Spleen (tissue), 11 donors: ENCODE measurements around the gene SPIRE1. TPM values are rescaled to one million over a fixed set of nuclear protein-coding genes. Genes with fewer than 3 reads are reported as not detected.

ENCODE experiments used
- DNase-seq: peaks from one replicate; pipeline ENCODE4 v3.0.0-alpha.2; 2020
- H3K27ac ChIP-seq, 8 donors: fragments of 200-600 bp; sonication (generic) in 7 of 8; 1 replicate in 4 of 8; 2 replicates in 4 of 8; pipeline versions ENCODE4 v1.5.0 to v1.8.0; 2016 to 2021; ENCODE audit warnings: inconsistent platforms in 4 of 8, mild to moderate bottlenecking in 4 of 8, moderate library complexity in 1 of 8
- H3K27me3 ChIP-seq, 7 donors: fragments of 200-600 bp; sonication (generic) in 6 of 7; replicated peaks in 1 of 7; 1 replicate in 4 of 7; 2 replicates in 3 of 7; pipeline versions ENCODE4 v1.5.0 to v1.8.0; 2016 to 2021; ENCODE audit warnings: inconsistent platforms in 3 of 7, mild to moderate bottlenecking in 1 of 7
- H3K36me3 ChIP-seq, 6 donors: fragments of 200-600 bp; sonication (generic) in 5 of 6; 1 replicate in 4 of 6; 2 replicates in 2 of 6; pipeline versions ENCODE4 v1.5.0 to v1.8.0; 2016 to 2021; ENCODE audit warnings: inconsistent platforms in 2 of 6
- H3K4me1 ChIP-seq, 6 donors: fragments of 200-600 bp; sonication (generic) in 5 of 6; 1 replicate in 3 of 6; 2 replicates in 3 of 6; pipeline versions ENCODE4 v1.5.0 to v1.8.0; 2016 to 2021; ENCODE audit warnings: inconsistent platforms in 3 of 6
- H3K4me3 ChIP-seq, 8 donors: fragments of 200-600 bp; sonication (generic) in 7 of 8; 1 replicate in 4 of 8; 2 replicates in 4 of 8; pipeline versions ENCODE4 v1.5.0 to v1.8.0; 2016 to 2021; ENCODE audit warnings: inconsistent platforms in 4 of 8, mild to moderate bottlenecking in 4 of 8, moderate library complexity in 2 of 8
- H3K9me3 ChIP-seq, 8 donors: fragments of 200-600 bp; sonication (generic) in 7 of 8; 1 replicate in 4 of 8; 2 replicates in 4 of 8; pipeline versions ENCODE4 v1.5.0 to v1.8.0; 2016 to 2021; ENCODE audit warnings: inconsistent platforms in 4 of 8
- CTCF ChIP-seq, 11 experiments: fragments of 200-600 bp in 7 of 11; fragments of 450-650 bp in 4 of 11; sonication (generic) in 4 of 11; IDR thresholded peaks in 8 of 11; conservative IDR thresholded peaks in 3 of 11; 1 replicate in 7 of 11; 2 replicates in 4 of 11; pipeline versions ENCODE4 v1.4.0 to v1.8.0; 2016 to 2021; ENCODE audit warnings: antibody characterized with exemption in 11 of 11, inconsistent platforms in 4 of 11, mild to moderate bottlenecking in 1 of 11
- POLR2A ChIP-seq, 3 donors: fragments of 450-650 bp; IDR thresholded peaks; one replicate each; pipeline ENCODE4 v1.5.1; 2017; ENCODE audit warnings: antibody characterized with exemption in 3 of 3, mild to moderate bottlenecking in 1 of 3
- POLR2AphosphoS5 ChIP-seq, 3 donors: sonication (generic); formaldehyde crosslinking; IDR thresholded peaks; one replicate each; pipeline ENCODE4 v1.5.1; 2017; ENCODE audit warnings: antibody characterized with exemption in 3 of 3
- WGBS, 5 donors: extraction: QIAGEN DNeasy Blood & Tissue Kit in 3 of 5; methylation state at CpG; one replicate each; pipeline versions ENCODE4 v1.1.5 to v1.1.7; 2013 to 2018; 5-methylcytosine and 5-hydroxymethylcytosine counted together
- intact Hi-C: fragments of 100-400 bp; cut with DNase I; formaldehyde crosslinking; loops from one replicate; pipeline ENCODE4 v1.15.0; 2023; ENCODE audit warnings: low total_unique reads
- polyA plus RNA-seq, 3 donors: library from polyadenylated mRNA; stranded (reverse); fragments of 200-250 nt; gene quantifications; one replicate each; pipeline ENCODE4 v1.2.1, GENCODE V29; 2013
- total RNA-seq, 7 donors: library from RNA; depleted of rRNA in 3 of 7; stranded (reverse); fragments of >200 nt in 3 of 7; fragmentation: NEBNext Ultra II Directional in 4 of 7; extraction: Animal tissue kit (Norgen Biotek cat#: 25700) in 4 of 7; gene quantifications; one replicate each; pipeline versions ENCODE4 v1.1.0 to v1.2.1, GENCODE V29; 2016 to 2021
- donor health status: healthy with polysubstance abuse.
- donor health status: DM: no; HTN: no; CAD: no; lungs with moderate emphysema.
- donor health status: DM: no; HTN: no; CAD: no.
- donor health status: Bipolar disorder and iron deficiency.
- donor health status: healthy.
- donor health status: DM: no; HTN: no; CAD: no.
- donor health status: DM: yes; HTN: yes; CAD: no.

SPIRE1 gene
- total and polyA plus RNA-seq, 10 donors, result 1.4 to 19.4 (median 11.1) TPM

- Histone ChIP-seq H3K4me1 (no peaks in the 10 kb centered on the region), H3K27ac (no peak overlapping the region), H3K36me3 (no peaks in the 10 kb centered on the region), H3K4me3 (no peak overlapping the region), H3K27me3 (no peaks in the 10 kb centered on the region), H3K9me3 (no peaks in the 10 kb centered on the region)
- intact Hi-C loops, result no loop called here
- TF ChIP-seq CTCF (IDR thresholded peaks at IDR 0.05 in 8 of 11, conservative IDR thresholded peaks at IDR 0.05 in 3 of 11) (no peak), POLR2AphosphoS5 (IDR thresholded peaks at IDR 0.05) (no peak), POLR2A (IDR thresholded peaks at IDR 0.05) (no peak)
- no peak for DNase-seq
- WGBS, 5 donors, result 62 to 79% (median 65%) methylated on average over 3 of the region's 3 CpGs
Measured at GRCh38 chr18:12638644-12639124, 19.2 kb downstream of the SPIRE1 start.

- no peaks in the 10 kb centered on the region for H3K36me3 ChIP-seq
- DNase-seq, result no peak
- H3K9me3 ChIP-seq, result no peaks in the 10 kb centered on the region
- no peaks in the 10 kb centered on the region for H3K27me3 ChIP-seq
- no peaks in the 10 kb centered on the region for H3K4me1 ChIP-seq
- no peak overlapping the region for H3K4me3 ChIP-seq
- H3K27ac ChIP-seq, result no peak overlapping the region
- WGBS, 5 donors, result 86 to 94% (median 92%) methylated on average over 4 of the region's 4 CpGs
- TF ChIP-seq POLR2AphosphoS5 (IDR thresholded peaks at IDR 0.05) (no peak), CTCF (IDR thresholded peaks at IDR 0.05 in 8 of 11, conservative IDR thresholded peaks at IDR 0.05 in 3 of 11) (no peak), POLR2A (IDR thresholded peaks at IDR 0.05) (no peak)
- intact Hi-C loops, result no loop called here
Measured at GRCh38 chr18:12637901-12638643, 19.8 kb downstream of the SPIRE1 start.

GRCh38 chr18:12637393-12637792 lies 20.5 kb downstream of the SPIRE1 start:
- Histone ChIP-seq H3K27me3 (no peaks in the 10 kb centered on the region), H3K4me3 (no peak overlapping the region), H3K4me1 (no peaks in the 10 kb centered on the region), H3K27ac (no peak overlapping the region), H3K9me3 (no peaks in the 10 kb centered on the region), H3K36me3 (no peaks in the 10 kb centered on the region)
- intact Hi-C loops, result no loop called here
- WGBS, 5 donors, result 82 to 89% (median 85%) methylated on average over 3 of the region's 3 CpGs
- TF ChIP-seq CTCF (IDR thresholded peaks at IDR 0.05 in 8 of 11, conservative IDR thresholded peaks at IDR 0.05 in 3 of 11), result no peak
- TF ChIP-seq POLR2A (IDR thresholded peaks at IDR 0.05), result no peak
- no peak for TF ChIP-seq POLR2AphosphoS5 (IDR thresholded peaks at IDR 0.05)
- DNase-seq, result no peak

GRCh38 chr18:12631831-12632477 lies 26.0 kb downstream of the SPIRE1 start:
- no peak for DNase-seq
- no peaks in the 10 kb centered on the region for H3K36me3 ChIP-seq
- no peaks in the 10 kb centered on the region for H3K27me3 ChIP-seq
- H3K4me3 ChIP-seq, result no peak overlapping the region
- peaks cover 0 to 6% (median 0%) of the 10 kb centered on the region in 8 donors for H3K9me3 ChIP-seq
- H3K27ac ChIP-seq, result no peak overlapping the region
- intact Hi-C loops, result no loop called here
- WGBS, 5 donors, result 65 to 78% (median 77%) methylated on average over 6 of the region's 6 CpGs
- no peak for TF ChIP-seq CTCF (IDR thresholded peaks at IDR 0.05 in 8 of 11, conservative IDR thresholded peaks at IDR 0.05 in 3 of 11)
- no peak for TF ChIP-seq POLR2AphosphoS5 (IDR thresholded peaks at IDR 0.05)
- no peak for TF ChIP-seq POLR2A (IDR thresholded peaks at IDR 0.05)
- no peaks in the 10 kb centered on the region for H3K4me1 ChIP-seq
